GM23338 (cell line): ENCODE results near the gene SCAPER. TPM values are rescaled to one million over a fixed set of nuclear protein-coding genes. Genes with fewer than 3 reads are reported as not detected.

Source experiments
- ATAC-seq: fragments of 200-7000 bp; cut with Tn5 transposase; 3 replicates; pipeline ENCODE4 v1.9.1; 2020
- DNase-seq: peaks from one replicate; pipeline ENCODE4 v3.0.0-alpha.2; 2015; ENCODE audit warnings: low spot score
- H2AFZ ChIP-seq: fragments of 200-600 bp; sonication (generic); 2 replicates; pipeline ENCODE4 v1.8.0; 2016; ENCODE audit warnings: antibody characterized with exemption, mild to moderate bottlenecking, moderate library complexity
- H3F3A ChIP-seq: fragments of 200-600 bp; sonication (generic); replicated peaks from 2 replicates; pipeline ENCODE4 v1.8.0; 2017; ENCODE audit warnings: antibody characterized with exemption, mixed run types, low read depth
- H3K27ac ChIP-seq: fragments of 200-600 bp; sonication (generic); 2 replicates; pipeline ENCODE4 v1.6.1; 2016; ENCODE audit warnings: low read depth
- H3K27me3 ChIP-seq: fragments of 200-600 bp; sonication (generic); 2 replicates; pipeline ENCODE4 v1.8.0; 2016; ENCODE audit warnings: mild to moderate bottlenecking, mixed run types, moderate library complexity; ENCODE audit not compliant: insufficient read depth
- H3K36me3 ChIP-seq: fragments of 200-600 bp; sonication (generic); 2 replicates; pipeline ENCODE4 v1.8.0; 2016; ENCODE audit warnings: mild to moderate bottlenecking; ENCODE audit not compliant: insufficient read depth
- H3K4me1 ChIP-seq: fragments of 200-600 bp; sonication (generic); 2 replicates; pipeline ENCODE4 v1.8.0; 2016; ENCODE audit warnings: mild to moderate bottlenecking, moderate library complexity; ENCODE audit not compliant: insufficient read depth
- H3K4me2 ChIP-seq: fragments of 200-600 bp; sonication (generic); 2 replicates; pipeline ENCODE4 v1.7.1; 2017; ENCODE audit warnings: mixed run types
- H3K4me3 ChIP-seq: fragments of 200-600 bp; sonication (generic); 2 replicates; pipeline ENCODE4 v1.6.1; 2016; ENCODE audit warnings: mixed run types
- H3K79me2 ChIP-seq: fragments of 200-600 bp; sonication (generic); replicated peaks from 2 replicates; pipeline ENCODE4 v1.8.0; 2017; ENCODE audit warnings: mild to moderate bottlenecking; ENCODE audit not compliant: insufficient read depth
- H3K9me2 ChIP-seq: fragments of 200-600 bp; sonication (generic); 2 replicates; pipeline ENCODE4 v1.8.0; 2017; ENCODE audit not compliant: insufficient read depth
- H4K20me1 ChIP-seq: fragments of 200-600 bp; sonication (generic); replicated peaks from 2 replicates; pipeline ENCODE4 v1.8.0; 2017; ENCODE audit warnings: mild to moderate bottlenecking; ENCODE audit not compliant: insufficient read depth
- H3K27ac Mint-ChIP-seq: 2 replicates; pipeline ENCODE4 v1.8.0; 2020; ENCODE audit warnings: inconsistent platforms, mild to moderate bottlenecking, moderate library complexity, mixed read lengths
- H3K27me3 Mint-ChIP-seq: 3 replicates; pipeline ENCODE4 v1.8.0; 2022; ENCODE audit warnings: low read depth, mild to moderate bottlenecking, moderate library complexity, mixed read lengths, inconsistent platforms; ENCODE audit not compliant: insufficient read depth, poor library complexity
- H3K36me3 Mint-ChIP-seq: 3 replicates; pipeline ENCODE4 v1.8.0; 2021; ENCODE audit warnings: low read depth, mild to moderate bottlenecking, inconsistent platforms, moderate library complexity, mixed read lengths
- H3K4me1 Mint-ChIP-seq: 3 replicates; pipeline ENCODE4 v1.8.0; 2020; ENCODE audit warnings: mild to moderate bottlenecking, inconsistent platforms, mixed read lengths
- H3K4me3 Mint-ChIP-seq: 3 replicates; pipeline ENCODE4 v1.8.0; 2021; ENCODE audit warnings: moderate library complexity, mild to moderate bottlenecking, inconsistent platforms, mixed read lengths
- H3K9me3 Mint-ChIP-seq: 3 replicates; pipeline ENCODE4 v1.8.0; 2020; ENCODE audit warnings: moderate library complexity, mild to moderate bottlenecking, inconsistent platforms, mixed read lengths
- CREB1 ChIP-seq: fragments of 250-450 bp; sonication (Bioruptor Pico); IDR thresholded peaks from 2 replicates; pipeline ENCODE4 v1.5.0; 2020; ENCODE audit warnings: low read depth, mild to moderate bottlenecking, moderate library complexity
- CTCF ChIP-seq, 2 experiments: fragments of 200-600 bp in 1 of 2; sonication (generic) in 1 of 2; conservative IDR thresholded peaks; 2 replicates each; pipeline versions ENCODE4 v1.5.1 to v1.6.1; 2016 to 2017; ENCODE audit warnings: antibody characterized with exemption in 2 of 2, low read depth in 2 of 2, mild to moderate bottlenecking in 2 of 2, moderate library complexity in 1 of 2
- EZH2 ChIP-seq: fragments of 200-600 bp; sonication (generic); IDR thresholded peaks from one replicate; pipeline ENCODE4 v1.8.0; 2017; ENCODE audit warnings: antibody characterized with exemption, mild to moderate bottlenecking, low read depth; ENCODE audit not compliant: unreplicated experiment
- EZH2phosphoT487 ChIP-seq: fragments of 200-600 bp; sonication (generic); IDR thresholded peaks from one replicate; pipeline ENCODE4 v1.8.1; 2018; ENCODE audit warnings: antibody characterized with exemption; ENCODE audit not compliant: unreplicated experiment
- POLR2AphosphoS5 ChIP-seq: IDR thresholded peaks from 2 replicates; pipeline ENCODE4 v1.6.1; 2016; ENCODE audit warnings: antibody characterized with exemption, low read depth
- ZNF114 ChIP-seq: fragments of 250-450 bp; sonication (Bioruptor Pico); IDR thresholded peaks from 2 replicates; pipeline ENCODE4 v1.5.0; 2020; ENCODE audit warnings: mild to moderate bottlenecking, moderate library complexity
- ZNF331 ChIP-seq: fragments of 250-450 bp; sonication (Bioruptor Pico); IDR thresholded peaks from 2 replicates; pipeline ENCODE4 v1.5.0; 2020; ENCODE audit warnings: low read depth, mild to moderate bottlenecking, moderate library complexity
- polyA plus RNA-seq: library from polyadenylated mRNA; unstranded; fragments of >200 nt; fragmentation: Nextera tagmentation; extraction: Ambion mirVana; gene quantifications from 2 replicates; pipeline ENCODE4 v1.2.1, GENCODE V29; 2016
- total RNA-seq: library from RNA; depleted of rRNA; stranded (reverse); fragments of >200 nt; shearing (Covaris generic); gene quantifications from 2 replicates; pipeline ENCODE4 v1.2.3, GENCODE V29; 2014
- TF ChIP-seq, protein P1 (sequence below): IDR thresholded peaks from 2 replicates; pipeline ENCODE4 v1.6.1; 2016; ENCODE audit warnings: antibody characterized with exemption
- TF ChIP-seq, protein P2 (sequence below): fragments of 250-450 bp; sonication (Bioruptor Pico); IDR thresholded peaks from 2 replicates; pipeline ENCODE4 v1.5.0; 2020; ENCODE audit warnings: mild to moderate bottlenecking, moderate library complexity

The SCAPER gene
- total and polyA plus RNA-seq, 2 experiments from 2014 or later: 9.1 to 17.6 TPM

DNA sequence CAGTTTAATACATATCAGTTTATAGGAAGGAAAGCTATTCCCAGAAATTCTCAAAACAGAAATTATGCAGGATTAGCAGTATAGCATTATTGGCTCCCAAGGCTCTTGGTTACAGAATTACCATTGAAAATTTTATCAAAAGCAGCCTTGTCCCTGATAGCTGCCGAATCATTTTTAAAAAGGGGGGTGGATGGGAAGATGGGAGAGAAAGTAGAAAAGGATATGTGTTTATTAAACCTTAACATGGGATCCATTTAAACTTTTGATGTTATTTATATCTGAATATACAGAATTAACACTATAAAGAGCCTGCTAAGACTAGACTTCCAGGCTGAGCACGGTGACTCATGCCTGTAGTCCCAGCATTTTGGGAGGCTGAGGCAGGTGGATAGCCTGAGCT is 37.2 kb upstream of the SCAPER start:
- ATAC-seq: no peak
- H3K4me1 ChIP-seq: peaks cover 17% of the 10 kb centered on the region

More for the DNA sequence above, 37.2 kb upstream of the SCAPER start:
- no peaks in the 10 kb centered on the region for H3F3A ChIP-seq
- peaks cover 9% of the 10 kb centered on the region; the same call in 1 of the 2 replicates for H4K20me1 ChIP-seq
- no peak overlapping the region for H3K4me2 ChIP-seq
- no peaks in the 10 kb centered on the region for H3K9me2 ChIP-seq
- no peaks in the 10 kb centered on the region for H3K9me3 Mint-ChIP-seq
- no peak overlapping the region for H2AFZ ChIP-seq
- H3K36me3 Mint-ChIP-seq: peaks cover 65% of the 10 kb centered on the region
- TF ChIP-seq POLR2AphosphoS5: no peak
- TF ChIP-seq EZH2: no peak
- TF ChIP-seq ZNF331 (CRISPR knock-in tag): no peak
- TF ChIP-seq CTCF (conservative IDR thresholded peaks at IDR 0.05; ENCODE audit: low read depth in 2 of 2): no peak
- no peak for TF ChIP-seq CREB1 (CRISPR knock-in tag)
- TF ChIP-seq, protein P1, sequence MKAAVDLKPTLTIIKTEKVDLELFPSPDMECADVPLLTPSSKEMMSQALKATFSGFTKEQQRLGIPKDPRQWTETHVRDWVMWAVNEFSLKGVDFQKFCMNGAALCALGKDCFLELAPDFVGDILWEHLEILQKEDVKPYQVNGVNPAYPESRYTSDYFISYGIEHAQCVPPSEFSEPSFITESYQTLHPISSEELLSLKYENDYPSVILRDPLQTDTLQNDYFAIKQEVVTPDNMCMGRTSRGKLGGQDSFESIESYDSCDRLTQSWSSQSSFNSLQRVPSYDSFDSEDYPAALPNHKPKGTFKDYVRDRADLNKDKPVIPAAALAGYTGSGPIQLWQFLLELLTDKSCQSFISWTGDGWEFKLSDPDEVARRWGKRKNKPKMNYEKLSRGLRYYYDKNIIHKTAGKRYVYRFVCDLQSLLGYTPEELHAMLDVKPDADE: no peak
- TF ChIP-seq, protein P2, sequence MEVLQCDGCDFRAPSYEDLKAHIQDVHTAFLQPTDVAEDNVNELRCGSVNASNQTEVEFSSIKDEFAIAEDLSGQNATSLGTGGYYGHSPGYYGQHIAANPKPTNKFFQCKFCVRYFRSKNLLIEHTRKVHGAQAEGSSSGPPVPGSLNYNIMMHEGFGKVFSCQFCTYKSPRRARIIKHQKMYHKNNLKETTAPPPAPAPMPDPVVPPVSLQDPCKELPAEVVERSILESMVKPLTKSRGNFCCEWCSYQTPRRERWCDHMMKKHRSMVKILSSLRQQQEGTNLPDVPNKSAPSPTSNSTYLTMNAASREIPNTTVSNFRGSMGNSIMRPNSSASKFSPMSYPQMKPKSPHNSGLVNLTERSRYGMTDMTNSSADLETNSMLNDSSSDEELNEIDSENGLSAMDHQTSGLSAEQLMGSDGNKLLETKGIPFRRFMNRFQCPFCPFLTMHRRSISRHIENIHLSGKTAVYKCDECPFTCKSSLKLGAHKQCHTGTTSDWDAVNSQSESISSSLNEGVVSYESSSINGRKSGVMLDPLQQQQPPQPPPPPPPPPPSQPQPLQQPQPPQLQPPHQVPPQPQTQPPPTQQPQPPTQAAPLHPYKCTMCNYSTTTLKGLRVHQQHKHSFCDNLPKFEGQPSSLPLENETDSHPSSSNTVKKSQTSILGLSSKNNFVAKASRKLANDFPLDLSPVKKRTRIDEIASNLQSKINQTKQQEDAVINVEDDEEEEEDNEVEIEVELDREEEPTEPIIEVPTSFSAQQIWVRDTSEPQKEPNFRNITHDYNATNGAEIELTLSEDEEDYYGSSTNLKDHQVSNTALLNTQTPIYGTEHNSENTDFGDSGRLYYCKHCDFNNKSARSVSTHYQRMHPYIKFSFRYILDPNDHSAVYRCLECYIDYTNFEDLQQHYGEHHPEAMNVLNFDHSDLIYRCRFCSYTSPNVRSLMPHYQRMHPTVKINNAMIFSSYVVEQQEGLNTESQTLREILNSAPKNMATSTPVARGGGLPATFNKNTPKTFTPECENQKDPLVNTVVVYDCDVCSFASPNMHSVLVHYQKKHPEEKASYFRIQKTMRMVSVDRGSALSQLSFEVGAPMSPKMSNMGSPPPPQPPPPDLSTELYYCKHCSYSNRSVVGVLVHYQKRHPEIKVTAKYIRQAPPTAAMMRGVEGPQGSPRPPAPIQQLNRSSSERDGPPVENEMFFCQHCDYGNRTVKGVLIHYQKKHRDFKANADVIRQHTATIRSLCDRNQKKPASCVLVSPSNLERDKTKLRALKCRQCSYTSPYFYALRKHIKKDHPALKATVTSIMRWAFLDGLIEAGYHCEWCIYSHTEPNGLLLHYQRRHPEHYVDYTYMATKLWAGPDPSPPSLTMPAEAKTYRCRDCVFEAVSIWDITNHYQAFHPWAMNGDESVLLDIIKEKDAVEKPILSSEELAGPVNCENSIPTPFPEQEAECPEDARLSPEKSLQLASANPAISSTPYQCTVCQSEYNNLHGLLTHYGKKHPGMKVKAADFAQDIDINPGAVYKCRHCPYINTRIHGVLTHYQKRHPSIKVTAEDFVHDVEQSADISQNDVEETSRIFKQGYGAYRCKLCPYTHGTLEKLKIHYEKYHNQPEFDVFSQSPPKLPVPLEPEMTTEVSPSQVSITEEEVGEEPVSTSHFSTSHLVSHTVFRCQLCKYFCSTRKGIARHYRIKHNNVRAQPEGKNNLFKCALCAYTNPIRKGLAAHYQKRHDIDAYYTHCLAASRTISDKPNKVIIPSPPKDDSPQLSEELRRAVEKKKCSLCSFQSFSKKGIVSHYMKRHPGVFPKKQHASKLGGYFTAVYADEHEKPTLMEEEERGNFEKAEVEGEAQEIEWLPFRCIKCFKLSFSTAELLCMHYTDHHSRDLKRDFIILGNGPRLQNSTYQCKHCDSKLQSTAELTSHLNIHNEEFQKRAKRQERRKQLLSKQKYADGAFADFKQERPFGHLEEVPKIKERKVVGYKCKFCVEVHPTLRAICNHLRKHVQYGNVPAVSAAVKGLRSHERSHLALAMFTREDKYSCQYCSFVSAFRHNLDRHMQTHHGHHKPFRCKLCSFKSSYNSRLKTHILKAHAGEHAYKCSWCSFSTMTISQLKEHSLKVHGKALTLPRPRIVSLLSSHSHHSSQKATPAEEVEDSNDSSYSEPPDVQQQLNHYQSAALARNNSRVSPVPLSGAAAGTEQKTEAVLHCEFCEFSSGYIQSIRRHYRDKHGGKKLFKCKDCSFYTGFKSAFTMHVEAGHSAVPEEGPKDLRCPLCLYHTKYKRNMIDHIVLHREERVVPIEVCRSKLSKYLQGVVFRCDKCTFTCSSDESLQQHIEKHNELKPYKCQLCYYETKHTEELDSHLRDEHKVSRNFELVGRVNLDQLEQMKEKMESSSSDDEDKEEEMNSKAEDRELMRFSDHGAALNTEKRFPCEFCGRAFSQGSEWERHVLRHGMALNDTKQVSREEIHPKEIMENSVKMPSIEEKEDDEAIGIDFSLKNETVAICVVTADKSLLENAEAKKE: no peak
- TF ChIP-seq ZNF114: no peak
- TF ChIP-seq EZH2phosphoT487: no peak
- peaks cover 27% of the 10 kb centered on the region for H3K79me2 ChIP-seq
- no peaks in the 10 kb centered on the region for H3K27me3 ChIP-seq
- H3K27ac Mint-ChIP-seq: peak overlapping the region; percentile 61; the same call in 1 of the 2 replicates
- H3K4me1 Mint-ChIP-seq: peaks cover 14% of the 10 kb centered on the region; the same call in 2 of the 3 replicates
- H3K36me3 ChIP-seq: peaks cover 28% of the 10 kb centered on the region; the same call in 1 of the 2 replicates
- no peak overlapping the region for H3K4me3 ChIP-seq
- peak overlapping the region; percentile 40 for H3K27ac ChIP-seq
- DNase-seq: no peak
- no peak overlapping the region for H3K4me3 Mint-ChIP-seq
- H3K27me3 Mint-ChIP-seq: no peaks in the 10 kb centered on the region
